NT2/D1 (cell line): Measurements from ENCODE around the gene A4GALT.

ENCODE experiments used
- SUZ12 ChIP-seq: IDR thresholded peaks from 2 replicates; pipeline ENCODE4 v1.6.1; 2011; ENCODE audit not compliant: insufficient read length, insufficient read depth; ENCODE audit errors: extremely low read depth
- YY1 ChIP-seq: IDR thresholded peaks from 2 replicates; pipeline ENCODE4 v1.6.1; 2011; ENCODE audit not compliant: insufficient read length, insufficient read depth
- ZNF274 ChIP-seq: IDR thresholded peaks from 2 replicates; pipeline ENCODE4 v1.6.1; 2011; ENCODE audit warnings: mild to moderate bottlenecking, low read depth, low read length

GRCh38 chr22:42769574-42770447 lies 49.1 kb upstream of the A4GALT start:
- TF ChIP-seq YY1 (no peak), ZNF274 (no peak), SUZ12 (no peak)
